ENCODE data around the gene CMTM8.

Gene CMTM8

GRCh38 chr3:32401556-32402081 lies 163.1 kb downstream of the CMTM8 start:
- in situ Hi-C loops (cut with MboI; ENCODE audit: low pct_unique_long_range_greater_than_20kb, low sequenced_read_pairs, unreplicated experiment): no loop called here
- TF ChIP-seq CTCF (IDR thresholded peaks at IDR 0.05; ENCODE audit: extremely low read depth, insufficient read depth, missing control alignments): no peak
- peak; percentile 61 for DNase-seq (ENCODE audit: low spot score)

DNA sequence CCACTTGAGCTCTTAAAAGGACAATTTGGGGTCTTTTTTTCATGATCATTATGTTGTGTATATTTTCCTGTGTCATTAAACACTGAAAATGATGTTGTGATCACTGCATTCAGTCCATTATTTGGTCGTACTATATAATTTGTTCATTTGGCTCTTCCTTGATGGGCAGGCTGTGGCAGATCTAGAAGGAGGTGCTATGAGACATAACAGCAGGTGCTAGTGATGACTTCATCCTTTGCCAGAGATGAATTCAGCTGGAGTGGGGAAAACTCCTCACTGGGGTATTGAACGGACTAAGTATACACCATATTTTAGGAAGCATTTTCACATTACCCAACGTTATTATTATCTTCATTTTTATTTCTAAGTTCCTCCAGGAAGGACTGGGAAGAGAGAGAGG lies 165.2 kb downstream of the CMTM8 start:
- no peak for TF ChIP-seq CTCF (IDR thresholded peaks at IDR 0.05; ENCODE audit: extremely low read depth, insufficient read depth, missing control alignments)
- no peak for DNase-seq (ENCODE audit: low spot score)
- in situ Hi-C loops (cut with MboI; ENCODE audit: low pct_unique_long_range_greater_than_20kb, low sequenced_read_pairs, unreplicated experiment): no loop called here

DNA sequence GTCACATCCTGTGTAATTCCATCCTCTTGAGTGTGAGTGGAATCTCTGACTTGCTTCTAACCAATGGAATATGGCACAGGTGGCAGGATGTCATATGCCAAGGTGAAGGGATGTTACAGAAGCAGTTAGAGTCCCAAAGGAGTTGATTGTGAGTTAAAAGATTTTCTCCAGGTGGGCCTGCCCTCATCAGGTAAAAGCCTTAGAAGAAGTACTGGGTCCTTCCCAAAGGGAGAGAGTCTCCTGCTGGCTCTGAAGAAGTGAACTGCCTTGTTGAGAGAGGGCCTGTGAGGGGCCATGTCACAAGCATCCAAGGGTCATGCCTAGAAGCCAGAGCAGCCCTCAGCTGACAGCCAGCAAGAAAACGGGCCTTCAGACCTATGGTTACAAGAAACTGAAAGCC lies 166.2 kb downstream of the CMTM8 start:
- no peak for DNase-seq (ENCODE audit: low spot score)
- in situ Hi-C loops (cut with MboI; ENCODE audit: low pct_unique_long_range_greater_than_20kb, low sequenced_read_pairs, unreplicated experiment): no loop called here
- no peak for TF ChIP-seq CTCF (IDR thresholded peaks at IDR 0.05; ENCODE audit: extremely low read depth, insufficient read depth, missing control alignments)

GRCh38 chr3:32405155-32405554 lies 166.7 kb downstream of the CMTM8 start:
- TF ChIP-seq CTCF (IDR thresholded peaks at IDR 0.05; ENCODE audit: extremely low read depth, insufficient read depth, missing control alignments): no peak
- no peak for DNase-seq (ENCODE audit: low spot score)
- in situ Hi-C loops (cut with MboI; ENCODE audit: low pct_unique_long_range_greater_than_20kb, low sequenced_read_pairs, unreplicated experiment): no loop called here

DNA sequence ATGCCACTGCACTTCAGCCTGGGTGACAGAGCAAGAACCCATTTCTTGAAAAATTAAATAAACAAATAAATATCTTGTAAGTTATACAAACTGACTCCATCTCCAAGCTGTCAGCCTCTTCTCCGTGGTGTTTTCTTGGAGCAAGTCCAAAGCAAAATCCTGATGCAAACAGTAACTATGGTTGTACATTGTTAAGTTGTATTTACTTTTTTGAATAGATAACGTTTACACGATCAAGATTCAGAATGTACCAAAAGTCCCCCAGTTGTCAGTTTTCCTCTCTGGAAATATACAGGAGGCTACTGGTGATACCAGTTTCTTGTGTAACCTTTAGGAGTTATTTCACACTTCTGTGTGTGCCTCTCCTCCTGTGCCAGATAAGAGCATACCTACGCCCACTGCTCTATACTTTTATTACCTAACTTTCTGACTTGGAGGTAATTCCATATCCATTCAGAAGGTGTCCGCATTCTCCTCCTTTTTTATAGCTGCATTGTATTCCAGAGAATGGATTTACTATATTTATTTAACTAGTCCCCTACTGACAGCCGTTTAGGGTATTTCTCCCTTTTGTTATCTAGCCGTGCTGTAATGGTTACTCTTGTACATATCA lies 167.3 kb downstream of the CMTM8 start:
- DNase-seq (ENCODE audit: low spot score): no peak
- in situ Hi-C loops (cut with MboI; ENCODE audit: low pct_unique_long_range_greater_than_20kb, low sequenced_read_pairs, unreplicated experiment): no loop called here

More for the DNA sequence above, 167.3 kb downstream of the CMTM8 start:
- TF ChIP-seq CTCF (IDR thresholded peaks at IDR 0.05; ENCODE audit: extremely low read depth, insufficient read depth, missing control alignments): no peak

Measured in GM13977 (cell line).